Stimulated activated CD8-positive, alpha-beta memory T cell treated with anti-CD3 and anti-CD28 coated beads, Interleukin-15, amount 100 ng/mL, for 48 hours (primary cell): ENCODE data around the gene BRMS1L.
"Not testable (repeated sequence)": the region's sequence is repeated elsewhere in the genome, so short reads cannot be mapped to it uniquely, and the experiment has no call there.

Experiments used
- DNase-seq, 2 donors: peaks; one replicate each; pipeline ENCODE4 v3.0.0-alpha.2; 2020; ENCODE audit warnings: low read depth in 2 of 2

BRMS1L gene

DNA sequence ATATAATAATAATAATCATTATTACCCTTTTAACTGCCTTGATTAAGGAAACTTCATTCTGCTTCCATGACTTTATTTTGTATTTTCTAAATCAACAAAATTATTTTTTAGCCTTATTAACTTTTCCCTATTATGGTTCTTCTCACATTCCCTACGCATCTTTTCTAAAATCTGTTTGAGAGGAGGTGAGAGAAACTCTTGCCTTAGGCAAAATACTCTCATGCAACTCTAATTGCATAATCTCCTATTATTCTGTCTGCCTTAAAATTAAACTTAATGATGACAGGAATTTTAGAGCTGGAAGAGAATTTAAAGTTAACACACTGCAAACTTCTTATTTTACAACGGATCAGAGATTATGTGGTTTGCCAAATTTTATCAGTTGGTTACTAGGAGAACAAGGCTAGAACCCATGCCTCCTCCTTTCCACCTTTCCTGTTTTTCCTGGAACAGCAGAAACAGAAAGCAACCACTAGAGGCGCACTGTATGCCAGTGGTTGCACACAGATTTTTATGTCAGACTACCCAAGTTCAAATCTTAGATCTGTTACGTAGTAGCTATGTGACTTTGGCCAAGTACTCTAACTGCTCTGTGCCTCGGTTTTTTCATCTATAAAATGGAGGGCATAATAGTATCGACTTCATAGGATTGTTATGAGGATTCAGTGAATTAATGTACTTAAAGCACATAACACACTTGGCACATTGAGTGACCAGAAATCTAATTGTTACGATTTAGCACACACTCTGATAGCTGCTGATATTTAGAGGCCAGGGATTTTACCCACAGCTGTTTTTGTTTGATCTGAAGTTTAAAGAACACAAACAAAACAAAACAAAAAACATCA is 4.3 kb upstream of the BRMS1L start:
- DNase-seq = no peak

DNA sequence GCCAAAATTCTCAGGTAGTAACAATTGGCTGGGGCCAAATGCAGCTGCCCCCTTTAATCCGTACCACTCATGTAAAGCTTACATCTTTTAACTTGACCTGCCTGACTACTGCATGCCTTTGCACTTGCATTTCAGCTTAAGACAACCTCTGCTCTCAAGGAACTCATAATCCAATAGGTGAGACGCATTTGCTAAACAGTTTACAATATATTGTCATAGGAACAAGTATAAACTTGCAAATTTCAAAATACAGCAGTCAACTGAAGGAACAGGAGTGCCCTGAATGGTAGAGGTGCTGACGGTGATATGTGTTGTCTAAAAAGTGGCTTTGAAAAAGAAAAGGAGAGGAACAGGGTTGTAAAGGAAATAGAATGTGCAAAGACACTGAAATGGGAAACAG is 3.6 kb upstream of the BRMS1L start:
- DNase-seq = no peak

DNA sequence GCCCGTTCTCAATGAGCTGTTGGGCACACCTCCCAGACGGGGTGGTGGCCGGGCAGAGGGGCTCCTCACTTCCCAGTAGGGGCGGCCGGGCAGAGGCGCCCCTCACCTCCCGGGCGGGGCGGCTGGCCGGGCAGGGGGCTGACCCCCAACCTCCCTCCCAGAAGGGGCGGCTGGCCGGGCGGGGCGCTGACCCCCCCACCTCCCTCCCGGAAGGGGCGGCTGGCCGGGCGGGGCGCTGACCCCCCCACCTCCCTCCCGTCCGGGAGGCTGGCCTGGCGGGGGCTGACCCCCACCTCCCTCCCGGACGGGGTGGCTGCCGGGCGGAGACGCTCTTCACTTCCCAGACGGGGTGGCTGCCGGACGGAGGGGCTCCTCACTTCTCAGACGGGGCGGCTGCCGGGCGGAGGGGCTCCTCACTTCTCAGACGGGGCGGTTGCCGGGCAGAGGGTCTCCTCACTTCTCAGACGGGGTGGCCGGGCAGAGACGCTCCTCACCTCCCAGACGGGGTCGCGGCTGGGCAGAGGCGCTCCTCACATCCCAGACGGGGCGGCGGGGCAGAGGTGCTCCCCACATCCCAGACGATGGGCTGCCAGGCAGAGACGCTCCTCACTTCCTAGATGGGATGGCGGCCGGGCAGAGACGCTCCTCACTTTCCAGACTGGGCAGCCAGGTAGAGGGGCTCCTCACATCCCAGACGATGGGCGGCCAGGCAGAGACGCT is 1.5 kb upstream of the BRMS1L start:
- not testable (repeated sequence) for DNase-seq

DNA sequence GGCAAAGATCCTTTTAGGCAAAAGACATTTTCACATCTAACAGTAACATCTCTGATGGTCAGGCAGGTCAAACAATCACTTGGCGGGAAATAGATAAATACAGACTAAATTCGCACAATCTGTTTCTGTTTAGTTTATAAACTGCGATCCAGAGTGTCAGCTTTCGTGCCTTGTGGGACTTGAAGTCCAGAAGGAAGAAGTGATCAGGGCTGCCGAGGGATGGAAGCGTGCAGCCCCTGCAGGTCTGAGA is 245 bp upstream of the BRMS1L start:
- no peak for DNase-seq

- DNase-seq = no peak
Observed at GRCh38 chr14:35826952-35827416, 846 bp downstream of the BRMS1L start.

DNA sequence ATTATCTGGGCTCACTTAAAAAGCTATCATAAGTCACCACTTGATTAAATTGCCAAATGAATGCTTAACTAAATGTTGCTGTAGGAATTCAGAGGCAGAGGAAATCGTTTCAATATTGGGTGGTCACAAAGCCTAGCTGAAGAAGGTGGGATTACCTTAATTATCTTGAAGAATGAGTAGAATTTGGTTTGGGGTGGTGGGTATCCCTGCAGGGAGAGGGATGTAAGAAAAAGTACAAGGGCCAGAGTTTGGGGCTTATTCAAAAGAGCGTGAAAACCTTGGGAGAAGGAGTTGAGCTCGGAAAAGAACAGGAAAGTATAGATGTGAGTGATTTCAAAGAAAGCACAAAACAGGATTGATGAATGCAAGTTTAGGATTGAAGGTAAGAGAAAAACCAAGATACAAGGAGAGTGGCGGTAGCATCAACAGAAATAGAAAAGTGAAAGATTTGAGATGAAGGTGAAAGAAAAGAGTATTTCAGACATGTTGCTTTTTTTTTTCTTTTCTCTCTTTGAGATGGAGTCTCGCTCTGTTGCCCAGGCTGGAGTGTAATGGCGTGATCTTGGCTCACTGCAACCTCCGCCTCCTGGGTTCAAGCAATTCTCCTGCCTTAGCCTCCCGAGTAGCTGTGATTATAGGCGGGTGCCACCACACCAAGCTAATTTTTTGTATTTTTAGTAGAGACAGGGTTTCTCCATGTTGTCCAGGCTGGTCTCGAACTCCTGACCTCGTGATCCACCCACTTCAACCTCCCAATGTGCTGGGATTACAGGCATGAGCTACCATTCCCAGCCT is 1.7 kb downstream of the BRMS1L start:
- no peak for DNase-seq

DNA sequence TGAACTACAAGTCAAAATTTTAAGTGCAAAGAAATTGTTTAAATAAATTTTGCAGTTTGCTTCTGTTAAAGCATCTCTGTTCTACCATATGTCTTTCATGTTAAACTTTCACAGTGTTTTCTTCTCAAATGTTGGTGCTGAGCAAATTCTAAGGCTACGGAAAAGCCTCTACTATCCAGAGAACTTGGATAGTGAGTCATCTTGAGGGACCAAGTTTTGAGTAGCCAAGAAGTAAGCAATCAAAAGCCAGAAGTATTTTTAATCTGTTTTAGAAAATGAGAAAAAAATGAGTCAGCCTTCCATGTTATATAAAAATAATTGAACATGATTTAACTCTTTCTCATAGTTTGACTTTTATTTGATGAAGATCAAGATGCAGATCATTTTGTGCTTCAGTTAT is 3.3 kb downstream of the BRMS1L start:
- DNase-seq = no peak

DNA sequence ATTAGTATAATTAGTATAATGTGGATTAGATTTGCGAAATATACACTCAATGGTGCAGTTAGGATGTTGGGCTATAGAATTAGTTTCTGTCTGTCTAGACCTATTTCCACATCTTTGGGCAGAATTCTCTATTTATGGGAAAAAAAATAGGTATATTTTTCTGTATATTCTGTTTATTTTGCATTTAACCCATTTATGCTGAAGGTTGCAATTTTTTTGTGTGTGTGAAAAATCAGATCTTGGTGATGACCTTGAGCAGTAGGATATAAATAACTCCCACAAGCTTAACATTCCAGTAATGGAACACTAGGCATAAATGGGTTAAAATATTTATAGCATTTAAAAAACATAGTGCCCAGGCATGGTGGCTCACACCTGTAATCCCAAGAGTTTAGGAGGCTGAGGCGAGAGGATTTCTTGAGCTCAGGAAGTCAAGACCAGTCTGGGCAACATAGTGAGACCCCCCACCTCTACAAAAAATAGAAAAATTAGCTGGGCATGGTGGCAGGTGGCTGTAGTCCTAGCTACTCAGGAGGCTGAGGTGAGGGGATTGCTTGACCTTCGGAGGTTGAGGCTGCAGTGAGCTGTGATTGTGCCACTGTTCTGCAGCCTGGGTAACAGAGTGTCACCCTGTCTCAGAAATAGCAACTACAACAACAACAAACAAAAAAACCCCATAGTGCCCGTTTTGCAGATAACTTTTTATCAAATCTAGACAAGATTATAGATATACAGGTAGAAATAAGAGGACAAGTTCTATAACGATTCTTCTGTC is 9.3 kb downstream of the BRMS1L start:
- DNase-seq = no peak

- DNase-seq = not testable (repeated sequence)
Observed at GRCh38 chr14:35841704-35842103, 15.6 kb downstream of the BRMS1L start.

DNA sequence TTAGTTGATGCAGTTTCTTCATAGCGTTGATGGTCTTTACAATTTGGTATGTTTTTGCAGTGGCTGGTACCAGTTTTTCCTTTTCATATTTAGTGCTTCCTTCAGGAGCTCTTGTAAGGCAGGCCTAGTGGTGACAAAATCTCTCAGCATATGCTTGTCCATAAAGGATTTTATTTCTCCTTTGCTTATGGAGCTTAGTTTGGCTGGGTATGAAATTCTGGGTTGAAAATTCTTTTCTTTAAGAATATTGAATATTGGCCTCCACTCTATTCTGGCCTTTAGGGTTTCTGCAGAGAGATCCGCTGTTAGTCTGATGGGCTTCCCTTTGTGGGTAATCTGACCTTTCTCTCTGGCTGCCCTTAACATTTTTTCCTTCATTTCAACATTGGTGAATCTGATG is 16.1 kb downstream of the BRMS1L start:
- not testable (repeated sequence) for DNase-seq

DNA sequence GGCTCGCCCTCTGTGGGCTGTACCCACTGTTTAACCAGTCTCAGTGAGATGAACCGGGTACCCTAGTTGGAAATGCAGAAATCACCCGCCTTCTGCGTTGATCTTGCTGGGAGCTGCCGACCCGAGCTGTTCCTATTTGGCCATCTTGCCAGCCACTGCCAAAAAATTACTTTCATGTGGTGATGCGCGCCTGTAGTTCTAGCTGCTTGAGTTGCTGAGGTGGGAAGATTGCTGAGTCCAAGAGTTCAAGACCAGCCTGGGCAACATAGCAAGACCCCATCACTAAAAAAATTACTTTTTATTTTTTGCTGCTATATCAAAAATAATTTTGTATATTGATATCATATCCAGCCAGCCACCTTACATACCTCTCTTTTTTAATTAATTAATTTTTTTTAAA is 18.4 kb downstream of the BRMS1L start:
- DNase-seq = no peak

DNA sequence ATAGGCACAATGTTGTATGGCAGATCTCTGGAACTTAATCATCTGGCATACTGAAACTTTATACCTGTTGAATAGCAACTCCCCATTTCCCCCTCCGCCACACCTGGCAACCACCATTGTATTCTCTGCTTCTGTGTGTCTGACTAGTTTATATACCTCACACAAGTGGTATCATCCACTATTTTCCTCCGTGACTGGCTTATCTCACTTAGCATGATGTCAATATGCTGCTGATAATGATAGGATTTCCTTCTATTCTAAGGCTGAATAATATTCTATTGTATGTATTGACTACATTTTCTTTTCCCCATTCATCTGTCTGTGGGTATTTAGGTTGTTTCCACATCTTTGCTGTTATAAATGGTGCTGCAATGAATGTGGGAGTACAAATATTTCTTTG is 21.5 kb downstream of the BRMS1L start:
- no peak for DNase-seq

DNA sequence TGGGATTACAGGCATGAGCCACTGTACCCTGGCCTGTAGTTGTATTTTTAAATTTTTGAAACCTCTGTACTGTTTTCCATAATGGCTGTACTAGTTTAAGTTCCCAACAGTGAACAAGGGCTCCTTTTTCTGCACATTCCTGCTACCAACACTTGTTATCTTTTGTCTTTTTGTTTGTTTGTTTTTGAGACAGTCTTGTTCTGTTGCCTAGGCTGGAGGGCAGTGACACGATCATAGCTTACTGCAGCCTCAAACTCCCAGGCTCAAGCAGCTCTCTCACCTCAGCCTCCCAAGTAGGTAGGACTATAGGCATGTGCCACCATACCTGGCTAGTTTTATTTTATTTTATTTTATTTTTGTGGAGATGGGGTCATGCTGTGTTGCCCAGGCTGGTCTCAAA is 23.0 kb downstream of the BRMS1L start:
- no peak for DNase-seq

DNA sequence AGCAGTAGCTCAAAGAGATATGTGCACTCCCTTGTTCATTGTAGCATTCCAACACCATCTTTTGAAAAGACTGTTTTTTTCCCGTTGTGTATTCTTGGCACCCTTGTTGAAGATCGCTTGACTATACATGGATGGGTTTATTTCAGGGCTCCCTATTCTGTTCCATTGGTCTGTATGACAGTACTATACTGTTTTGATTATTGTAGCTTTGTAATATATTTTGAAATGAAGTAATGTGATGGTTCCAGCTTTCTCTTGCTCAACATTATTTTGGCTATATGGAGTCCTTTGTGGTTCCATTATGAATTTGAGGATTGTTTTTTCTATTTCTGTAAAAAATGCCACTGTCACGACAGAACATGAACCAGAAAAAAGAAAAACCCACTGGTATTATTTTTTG is 25.7 kb downstream of the BRMS1L start:
- no peak for DNase-seq

- no peak for DNase-seq
Observed at GRCh38 chr14:35853225-35853624, 27.1 kb downstream of the BRMS1L start.

DNA sequence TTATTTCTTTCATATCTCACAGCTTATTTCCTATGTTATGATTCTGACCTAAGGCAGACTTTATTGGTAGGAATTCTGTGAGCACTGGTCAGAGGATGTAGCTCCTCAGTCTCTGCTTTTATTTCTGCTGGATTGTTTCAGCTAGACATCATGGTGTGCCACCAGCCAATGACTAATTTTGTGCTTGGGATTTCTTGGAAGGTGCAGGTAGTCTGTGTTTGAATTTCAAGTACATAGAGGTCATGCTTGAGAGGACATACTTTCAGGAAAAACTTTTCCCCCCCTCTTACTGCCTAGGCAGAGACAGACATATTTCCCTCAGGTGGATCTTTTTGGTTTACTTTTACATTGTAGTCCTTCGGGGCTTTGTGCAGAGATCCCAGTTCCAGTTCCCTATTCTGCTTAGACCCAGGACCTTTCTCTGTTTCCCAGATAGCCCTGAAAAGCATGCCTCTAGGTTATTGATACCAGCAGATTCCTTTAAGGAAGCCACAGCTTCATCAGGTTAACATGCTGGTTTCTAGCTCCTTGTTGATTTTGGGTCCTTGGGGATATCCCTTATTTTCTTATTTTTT is 28.6 kb downstream of the BRMS1L start:
- DNase-seq = no peak

- DNase-seq = no peak
Observed at GRCh38 chr14:35855876-35856481, 29.8 kb downstream of the BRMS1L start.

- DNase-seq = no peak
Observed at GRCh38 chr14:35858521-35859209, 32.5 kb downstream of the BRMS1L start.

DNA sequence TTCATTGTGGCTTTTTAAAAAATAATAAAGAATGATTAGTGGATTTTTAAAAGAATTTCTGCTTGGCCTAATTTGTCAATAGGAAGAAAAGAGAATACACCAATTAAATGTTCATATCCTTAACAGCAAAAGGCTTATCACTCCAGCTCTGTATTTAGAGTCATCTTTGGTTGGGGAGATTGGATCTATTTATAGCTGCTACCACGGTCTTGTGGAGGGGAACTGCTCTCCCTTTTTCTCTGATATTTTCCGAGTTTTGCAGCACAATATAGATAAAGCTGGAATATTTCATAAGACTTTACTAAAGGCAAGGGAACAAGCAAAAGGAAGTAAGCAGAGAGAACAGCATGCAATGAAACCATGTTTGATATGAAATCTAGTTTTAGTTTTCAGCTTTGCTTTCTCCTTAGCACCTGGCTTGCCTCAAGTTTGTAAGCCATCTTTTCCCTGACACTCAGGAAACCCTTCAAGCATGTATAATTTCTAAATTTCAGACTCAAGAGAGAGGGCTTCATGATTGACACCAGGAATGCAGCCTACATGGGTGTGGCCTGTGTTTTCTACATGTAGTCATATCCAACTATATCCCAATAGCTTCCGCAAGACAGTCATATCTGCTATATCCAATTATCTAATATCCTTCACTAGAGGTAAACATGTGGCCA is 35.2 kb downstream of the BRMS1L start:
- DNase-seq = no peak
